Activated gamma-delta T cell treated with anti-CD3 and anti-CD28 coated beads, Interleukin-2, amount 50 U/mL, for 16 hours (primary cell): ENCODE results near the gene HAND1.
A peak's percentile ranks its signal among the peaks of the same experiment; 100 is the strongest.

ENCODE experiments used
- DNase-seq: peaks from one replicate; pipeline ENCODE4 v3.0.0-alpha.2; 2020; ENCODE audit warnings: low read depth

HAND1 gene

DNA sequence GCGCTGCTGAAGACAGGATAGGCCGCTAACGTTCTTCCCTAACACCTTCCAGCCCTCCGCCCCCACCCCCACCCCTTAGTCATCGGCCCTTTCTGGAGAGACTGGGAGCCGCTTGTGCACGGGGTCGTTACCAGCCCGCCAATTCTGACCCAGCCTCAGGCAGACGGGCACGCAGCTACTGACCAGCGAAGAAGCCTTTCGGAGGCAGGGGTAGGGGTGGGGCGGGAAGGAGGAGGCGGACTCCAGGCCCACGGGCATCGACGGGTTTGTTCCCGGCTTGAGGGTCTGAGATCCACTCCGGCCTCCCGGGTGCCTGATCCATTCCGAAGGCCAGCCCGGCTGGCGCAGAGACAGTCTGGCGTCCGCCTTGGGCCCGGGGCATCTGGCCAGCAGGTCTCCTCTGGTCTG lies 729 bp upstream of the HAND1 start:
- no peak for DNase-seq

DNA sequence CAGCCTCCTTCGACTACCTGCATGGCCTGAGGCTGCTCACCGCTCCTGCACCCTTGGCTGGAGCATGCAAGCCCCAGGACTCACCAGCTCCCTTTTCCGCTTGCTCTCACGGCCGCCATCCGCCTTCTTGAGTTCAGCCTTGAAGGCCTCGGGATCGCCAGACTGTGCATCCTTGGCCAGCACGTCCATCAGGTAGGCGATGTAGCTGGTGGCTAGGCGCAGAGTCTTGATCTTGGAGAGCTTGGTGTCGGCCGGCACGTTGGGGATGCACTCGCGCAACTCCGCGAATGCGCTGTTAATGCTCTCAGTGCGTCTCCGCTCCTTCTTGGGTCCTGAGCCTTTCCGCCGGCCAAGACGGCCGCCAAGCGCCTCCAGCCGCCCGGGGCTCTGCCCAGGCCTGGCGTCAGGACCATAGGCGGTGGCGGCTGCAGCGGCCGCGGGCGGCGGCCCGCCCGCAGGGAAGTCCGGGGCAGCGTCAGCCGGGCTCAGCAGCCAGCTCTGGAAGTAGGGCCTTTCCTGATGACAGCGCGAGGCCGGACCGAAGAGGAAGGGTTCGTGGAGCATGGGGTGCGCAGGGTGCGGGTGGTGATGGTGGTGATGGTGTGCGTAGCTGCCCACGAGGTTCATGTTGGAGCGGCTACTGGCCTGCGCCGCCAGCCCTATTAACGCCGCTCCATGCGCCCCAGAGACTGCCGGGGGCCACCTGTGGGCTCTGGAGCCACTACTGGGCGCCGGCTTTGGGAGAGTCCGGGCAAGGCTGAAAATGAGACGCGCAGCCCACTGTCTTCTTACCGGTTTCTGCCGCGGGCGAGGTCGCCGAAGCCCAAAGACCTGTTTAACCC lies 424 bp downstream of the HAND1 start:
- DNase-seq, result no peak

DNA sequence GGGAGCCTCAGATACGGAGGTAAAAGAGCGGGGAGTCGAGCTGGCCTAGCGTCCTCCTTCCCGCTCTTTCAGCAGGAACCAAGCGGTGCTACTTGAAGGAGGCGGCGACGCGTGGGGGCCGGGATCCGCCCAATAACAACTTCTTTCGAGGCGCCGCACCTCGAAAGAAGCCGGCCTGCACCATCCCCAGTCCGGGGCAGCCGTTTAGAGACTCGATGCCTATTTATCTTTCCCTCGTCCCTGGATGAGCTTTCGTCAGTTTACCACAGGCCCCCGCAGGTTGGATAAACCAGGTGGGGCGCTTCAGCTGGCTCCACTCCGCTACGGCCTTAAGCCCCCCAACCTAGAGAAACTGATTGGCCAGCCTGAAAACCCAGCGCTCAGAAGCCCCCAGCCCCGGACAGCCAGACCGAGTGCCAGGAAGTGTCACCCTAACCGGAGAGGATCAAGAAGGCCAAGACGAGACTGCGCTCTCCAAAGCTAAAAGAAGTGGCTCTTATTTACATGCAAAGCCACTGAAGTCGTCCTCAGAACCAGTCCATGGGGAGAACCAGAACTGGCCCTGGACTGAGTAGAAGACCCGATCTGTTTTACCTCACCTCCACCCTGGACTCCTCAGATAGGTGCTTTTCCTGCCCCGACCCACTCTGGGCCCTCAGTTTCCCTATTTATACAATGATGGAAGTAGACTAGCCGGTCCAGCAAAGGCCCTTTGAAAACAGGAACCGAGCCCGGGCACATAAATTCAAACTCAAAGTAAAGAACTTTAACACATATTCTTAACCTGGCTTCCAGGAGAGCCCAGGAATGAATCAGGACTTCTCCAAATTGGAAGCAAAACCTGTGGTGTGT lies 1.4 kb downstream of the HAND1 start:
- no peak for DNase-seq

DNA sequence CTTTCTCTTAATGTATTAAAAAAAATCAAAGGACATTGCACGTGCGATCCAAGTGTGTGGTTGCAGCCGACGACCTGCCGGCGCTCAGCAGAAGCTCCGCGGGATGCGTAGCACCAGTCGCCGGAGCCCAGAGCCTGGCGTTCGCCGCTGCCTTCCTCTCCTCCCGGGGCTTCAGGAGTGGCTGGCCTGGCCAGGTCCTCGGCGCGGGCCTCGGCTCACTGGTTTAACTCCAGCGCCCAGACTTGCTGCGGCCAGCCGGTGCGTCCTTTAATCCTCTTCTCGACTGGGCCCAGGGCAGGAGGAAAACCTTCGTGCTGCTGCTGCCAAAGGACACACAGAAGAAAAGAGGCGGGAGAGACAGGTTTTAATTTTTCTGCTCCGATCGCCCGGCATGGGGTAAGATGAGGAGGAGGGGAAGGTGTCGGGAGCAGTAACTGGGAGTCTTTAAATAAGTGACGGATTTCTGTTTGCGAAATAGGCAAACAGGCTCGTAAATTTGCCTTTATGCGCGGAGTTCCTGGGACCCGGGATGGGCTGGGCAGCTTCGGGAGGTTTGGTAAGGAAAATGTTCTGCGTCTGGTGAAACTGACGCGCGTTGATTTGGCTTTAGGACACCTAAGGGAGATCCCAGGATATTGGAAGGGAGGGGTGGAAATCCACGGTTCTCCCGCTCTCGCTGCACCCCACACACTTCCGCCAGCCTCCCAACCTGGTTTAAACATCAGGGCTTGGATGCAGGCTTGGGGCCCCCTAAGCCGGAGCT lies 2.3 kb downstream of the HAND1 start:
- no peak for DNase-seq

DNA sequence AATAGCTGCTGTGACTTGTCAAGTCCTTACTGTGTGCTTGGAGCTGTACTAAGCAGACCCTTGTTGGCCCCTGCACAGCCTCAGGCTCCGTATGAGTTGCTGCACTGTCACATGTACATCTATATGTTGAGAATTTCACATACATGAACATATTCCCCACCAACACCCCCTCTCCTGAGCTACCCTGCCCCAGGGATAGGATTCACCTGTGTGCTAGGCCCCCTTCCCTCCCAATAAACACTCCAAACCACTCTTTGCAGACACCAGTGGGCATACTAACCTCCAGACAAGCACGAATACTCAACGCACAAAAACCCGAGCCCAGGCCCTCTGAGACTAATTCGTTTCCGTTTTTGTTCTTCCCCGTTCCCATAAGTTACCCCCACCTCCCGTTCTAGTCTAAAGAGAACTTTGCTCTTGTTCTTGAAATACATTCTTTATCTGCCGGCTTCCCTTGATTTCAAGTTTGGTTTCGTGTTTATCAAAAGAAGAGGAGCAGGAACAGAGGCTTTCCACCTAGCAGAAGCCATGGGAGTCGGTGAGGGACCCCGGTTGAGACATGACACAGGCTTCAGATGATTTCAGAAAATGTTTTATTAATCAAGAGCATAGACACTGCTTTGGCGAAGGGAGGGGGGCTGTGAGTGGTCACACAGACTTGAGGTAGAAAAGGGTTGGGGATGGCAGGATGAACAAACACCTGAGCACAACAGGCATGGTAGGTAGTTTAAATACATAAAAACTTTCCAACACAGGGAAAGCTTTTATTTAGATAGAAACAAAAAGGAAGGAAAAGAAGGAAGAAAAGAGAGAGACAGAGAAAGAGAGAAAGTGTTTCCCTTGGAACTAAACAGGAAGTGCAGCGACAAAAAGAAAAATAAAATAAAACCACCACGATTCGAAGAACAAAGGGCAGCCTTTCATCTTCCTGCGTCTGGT lies 3.4 kb downstream of the HAND1 start:
- no peak for DNase-seq

DNA sequence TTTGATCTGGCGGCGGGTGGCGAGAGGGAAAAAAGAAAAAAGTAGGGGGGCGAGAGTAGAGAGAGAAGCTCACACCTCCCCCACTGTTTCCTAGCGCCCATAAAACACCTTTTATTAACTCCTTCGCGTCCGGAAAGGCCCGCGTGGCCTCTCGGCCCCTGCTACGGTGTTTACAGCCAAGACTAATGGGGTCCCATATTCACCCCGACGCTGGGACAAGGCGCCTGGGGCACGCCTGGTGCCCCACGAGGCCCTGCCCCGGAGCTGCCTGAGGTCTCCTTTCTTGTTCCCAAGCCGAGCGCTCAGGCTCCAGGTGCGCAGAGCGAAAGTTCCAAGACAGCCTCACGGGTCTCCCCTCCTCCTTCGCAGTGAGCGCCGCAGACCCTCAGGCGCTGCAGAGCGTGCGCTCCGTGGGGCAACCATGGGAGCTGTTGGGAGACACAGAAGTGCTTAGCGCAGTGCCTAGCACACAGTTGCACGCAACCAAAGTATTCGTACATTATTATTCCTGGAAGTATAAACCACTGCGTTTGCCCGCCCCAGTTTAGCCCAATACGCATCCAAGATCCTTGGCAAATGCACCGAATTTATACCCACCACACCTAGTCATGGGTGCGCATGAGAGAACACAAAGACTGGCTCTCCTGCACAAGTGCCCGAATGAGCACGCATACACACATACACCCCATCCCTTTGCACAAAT lies 4.3 kb downstream of the HAND1 start:
- DNase-seq, result no peak

DNA sequence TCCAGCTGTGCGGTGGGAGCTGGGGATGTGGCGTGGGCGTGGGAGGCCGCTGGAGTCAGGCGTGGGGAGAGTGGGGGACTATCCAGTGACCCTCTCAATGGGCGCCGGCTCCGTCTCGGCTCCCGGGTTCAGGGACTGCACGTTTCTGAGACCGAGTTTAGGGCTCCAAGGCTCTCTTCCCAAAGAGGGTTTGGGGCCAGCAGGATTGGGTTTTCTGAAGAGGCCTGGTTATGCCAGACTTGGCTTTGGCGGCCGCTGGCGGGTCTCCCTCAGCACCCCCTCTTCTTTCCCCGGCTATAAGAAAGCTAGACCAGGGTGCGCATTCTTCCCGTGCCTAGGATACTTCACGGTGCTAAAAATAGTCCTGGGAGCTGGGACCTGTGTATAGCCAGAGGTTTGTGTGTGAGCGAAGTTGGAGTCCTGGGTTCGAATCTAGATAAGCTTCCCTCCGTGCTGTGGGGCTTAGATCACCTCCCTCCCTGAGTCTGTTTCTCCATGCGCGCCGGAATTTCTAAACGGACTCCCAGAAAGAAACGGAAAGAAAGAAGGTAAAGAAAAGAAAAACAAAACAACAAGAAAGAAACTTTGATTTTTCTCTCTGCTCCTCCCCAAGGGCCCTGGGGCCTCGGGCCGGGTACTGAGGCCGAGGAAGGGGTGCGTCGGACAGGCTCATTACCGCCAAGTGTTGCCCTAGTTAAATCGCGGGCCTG lies 5.0 kb downstream of the HAND1 start:
- DNase-seq, result no peak

DNA sequence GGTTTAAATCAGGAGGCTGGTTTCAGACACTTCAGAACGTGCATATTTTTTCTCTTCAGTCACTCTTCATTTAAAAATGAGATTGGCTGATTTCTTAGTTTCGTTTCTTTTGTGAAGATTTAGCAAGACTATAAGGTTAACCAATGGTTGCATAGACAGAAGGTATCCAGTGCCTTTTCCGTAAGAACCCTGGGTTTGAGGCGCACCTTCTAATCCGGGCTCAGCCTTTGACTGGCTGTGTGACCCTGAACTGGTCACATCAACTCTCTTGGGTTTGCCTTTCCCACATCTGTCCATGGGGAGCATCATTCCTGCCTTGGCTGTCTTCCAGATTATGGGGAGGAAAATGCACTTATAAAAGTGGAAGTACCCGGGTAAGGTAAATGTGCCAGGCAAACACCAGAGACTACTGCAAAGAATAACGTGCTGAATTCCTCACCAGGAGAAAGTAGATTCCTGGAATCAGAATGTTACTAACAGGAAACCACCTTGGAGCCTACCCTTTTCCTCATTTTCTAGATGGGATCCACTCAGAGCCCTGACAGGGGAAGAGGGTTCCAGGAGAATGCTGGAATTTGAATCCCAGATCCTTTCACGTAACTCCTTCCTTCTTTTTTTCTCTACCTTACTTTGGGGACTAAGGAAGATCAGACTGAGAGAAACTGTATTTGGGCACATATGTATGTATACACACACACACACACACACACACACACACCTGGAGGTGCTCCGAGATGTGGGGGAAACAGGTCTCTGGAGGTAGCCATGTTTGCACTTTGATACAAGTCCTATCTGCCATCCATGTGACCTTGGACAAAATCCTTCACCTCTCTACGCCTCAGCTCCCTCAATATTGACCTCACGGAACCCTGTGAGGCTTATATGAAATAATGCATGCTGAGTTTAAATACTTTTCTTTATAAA lies 6.8 kb downstream of the HAND1 start:
- no peak for DNase-seq

DNA sequence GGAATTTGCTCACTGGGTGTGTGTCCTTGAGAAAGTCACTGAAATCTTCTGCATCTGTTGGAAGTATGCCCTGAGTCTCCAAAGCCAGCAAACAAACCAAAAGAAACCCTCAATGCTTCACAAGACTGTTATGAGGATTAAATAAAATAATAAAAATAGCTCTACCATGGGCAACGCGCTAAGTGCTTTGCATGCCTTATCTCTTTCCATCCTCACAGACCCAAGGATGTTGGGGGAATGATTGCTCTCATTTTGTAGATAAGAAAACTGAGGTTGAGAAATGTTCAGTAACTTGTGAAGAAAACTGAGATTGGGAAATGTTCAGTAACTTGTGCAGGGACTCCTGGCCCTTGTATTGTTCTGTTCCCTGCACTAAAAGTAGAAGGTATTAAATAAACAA lies 7.9 kb downstream of the HAND1 start:
- no peak for DNase-seq

DNA sequence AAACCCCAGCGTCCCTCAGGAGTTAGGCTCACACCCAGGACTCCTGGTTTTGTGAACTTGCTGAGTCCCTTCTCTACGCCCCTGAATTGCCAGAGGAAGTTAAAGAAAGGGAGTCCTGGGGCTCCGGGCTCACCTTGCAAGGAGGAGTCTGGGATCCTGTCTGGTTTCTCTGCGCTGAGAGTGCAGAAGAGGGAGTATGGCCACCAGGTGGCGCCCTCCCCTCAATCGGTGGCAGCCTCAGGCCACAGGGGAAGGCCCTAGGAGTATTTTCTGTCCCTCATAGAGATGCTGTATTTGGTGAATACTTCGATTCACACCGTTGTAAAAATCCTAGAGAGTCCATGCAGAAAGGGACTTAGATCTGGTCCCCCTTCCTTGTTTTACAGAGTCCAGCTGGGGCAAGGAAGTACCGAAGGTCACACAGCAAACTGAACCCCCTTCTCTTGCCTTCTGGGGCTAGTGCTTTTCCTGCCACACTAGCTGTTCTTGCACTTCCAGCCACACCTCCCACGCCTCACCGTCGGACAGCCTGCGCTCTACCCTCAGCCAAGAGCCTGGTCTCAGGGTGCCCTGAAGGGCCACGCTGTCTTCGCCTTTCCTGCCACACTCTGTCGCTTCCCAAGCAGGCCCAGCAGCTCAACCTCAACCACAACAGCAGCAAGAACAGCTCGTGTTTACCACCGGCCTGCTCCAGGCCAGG lies 10.2 kb downstream of the HAND1 start:
- peak; percentile 70 for DNase-seq

DNA sequence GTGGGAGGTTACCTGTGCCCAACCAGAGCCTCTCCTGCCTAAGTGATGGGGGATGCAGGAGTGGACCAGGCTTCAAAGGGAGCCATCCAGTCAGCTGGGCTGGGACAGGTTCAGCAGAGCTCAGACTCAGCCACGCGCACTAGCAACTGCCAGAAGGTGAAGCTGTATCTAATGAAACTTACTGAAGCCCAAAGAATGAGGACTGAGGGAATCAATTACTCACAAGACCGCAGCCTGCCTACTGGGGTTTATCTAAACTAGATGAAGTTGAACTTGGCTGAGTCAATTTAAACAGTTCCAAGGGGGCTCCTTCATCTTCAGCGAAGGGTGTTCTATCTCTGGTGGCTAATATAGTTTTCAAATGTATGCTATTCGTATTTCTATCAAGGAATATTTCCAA lies 11.4 kb downstream of the HAND1 start:
- DNase-seq, result no peak

DNA sequence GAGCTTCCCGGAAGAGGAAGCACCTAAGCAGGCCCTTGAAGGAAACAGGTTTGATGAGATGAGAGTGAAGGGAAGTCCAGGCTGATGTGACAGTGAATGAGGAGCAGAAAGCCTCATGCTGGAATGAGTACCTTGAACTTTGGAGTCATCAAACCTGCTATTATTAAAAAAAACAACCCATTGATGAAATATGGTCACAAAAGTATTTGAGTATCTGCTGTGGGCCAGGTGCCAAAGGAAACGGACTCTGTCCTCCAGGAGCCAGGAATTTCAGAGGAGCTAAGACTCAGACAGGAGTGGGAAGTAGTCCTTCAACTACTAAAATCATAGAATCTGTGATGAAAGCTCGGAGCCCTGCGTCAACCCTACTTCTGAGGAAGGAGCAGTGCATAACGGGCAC lies 11.9 kb downstream of the HAND1 start:
- no peak for DNase-seq

DNA sequence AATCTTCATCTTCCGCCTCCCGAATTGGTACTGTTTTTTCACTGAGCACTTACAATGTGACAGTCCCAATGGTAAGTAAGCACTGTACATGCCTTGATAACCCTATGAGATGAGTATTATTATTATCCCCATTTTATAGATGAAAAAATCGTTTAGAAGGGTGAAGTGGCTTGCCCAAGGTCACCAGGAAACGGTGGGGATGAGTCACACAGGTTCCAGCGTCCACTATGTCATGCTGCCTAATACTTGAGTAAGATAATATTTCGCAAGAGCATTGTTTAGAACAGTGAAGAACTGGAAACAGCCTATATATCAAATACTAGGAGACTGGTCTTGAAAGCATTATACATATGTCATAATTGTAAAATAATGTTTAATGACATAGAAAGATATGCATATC lies 12.9 kb downstream of the HAND1 start:
- DNase-seq, result no peak

DNA sequence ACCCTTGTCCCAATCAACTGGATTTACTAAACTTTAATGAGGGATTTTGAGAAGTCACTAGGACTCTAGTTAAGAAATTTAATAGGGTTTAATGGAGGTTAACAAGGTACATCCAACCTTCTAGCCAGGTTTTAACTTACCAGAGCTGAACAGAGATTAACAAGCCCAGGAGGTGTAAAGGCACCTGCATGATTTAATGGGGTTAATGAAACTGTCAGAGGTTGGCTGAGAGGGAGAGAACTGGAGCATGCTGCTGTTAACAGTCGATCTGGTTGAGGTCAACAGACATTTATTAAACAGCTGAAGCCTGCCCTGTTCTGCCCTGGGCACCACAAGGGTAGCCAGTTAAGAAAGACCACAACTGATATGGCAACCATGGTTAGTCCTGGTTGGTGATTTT lies 13.6 kb downstream of the HAND1 start:
- DNase-seq, result no peak

DNA sequence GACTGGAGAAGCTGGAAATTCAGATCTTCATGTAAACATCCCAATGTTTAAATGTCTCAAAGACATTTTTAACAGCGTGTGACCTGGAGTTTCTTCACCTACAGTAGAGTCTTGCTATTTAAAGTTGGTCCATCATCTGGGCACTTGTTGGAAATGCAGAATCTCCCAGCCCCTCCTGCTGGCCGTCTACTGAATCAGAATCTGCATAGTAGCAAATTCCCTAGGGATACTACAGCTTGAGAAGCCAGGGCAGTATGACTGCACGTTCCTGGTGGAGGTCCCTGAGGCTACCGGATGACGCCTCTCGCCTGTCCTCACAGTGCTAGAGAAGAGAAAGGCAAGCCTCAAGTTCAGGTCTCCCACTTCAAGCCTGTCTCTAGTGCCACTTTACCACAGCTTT lies 16.5 kb downstream of the HAND1 start:
- DNase-seq, result no peak

DNA sequence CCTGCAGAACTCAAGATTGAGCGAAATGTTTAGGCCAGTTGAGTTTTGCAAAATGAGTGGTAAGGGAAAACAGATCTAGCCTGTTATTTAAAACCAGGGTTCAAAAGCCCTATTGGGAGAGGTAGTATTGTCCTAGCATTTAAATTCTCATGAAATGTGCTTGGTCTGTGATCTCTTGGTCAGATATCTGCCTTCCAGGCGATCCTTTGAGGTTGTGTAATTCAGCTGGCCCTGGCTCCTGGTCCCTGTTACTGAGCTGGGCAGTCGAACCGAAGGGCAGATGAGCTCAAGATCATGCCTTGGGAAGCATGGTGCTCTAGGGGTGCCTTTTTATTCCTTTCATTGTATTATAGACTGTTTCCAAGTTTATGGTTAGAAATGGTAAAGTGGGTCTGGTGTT lies 17.9 kb downstream of the HAND1 start:
- DNase-seq, result no peak

DNA sequence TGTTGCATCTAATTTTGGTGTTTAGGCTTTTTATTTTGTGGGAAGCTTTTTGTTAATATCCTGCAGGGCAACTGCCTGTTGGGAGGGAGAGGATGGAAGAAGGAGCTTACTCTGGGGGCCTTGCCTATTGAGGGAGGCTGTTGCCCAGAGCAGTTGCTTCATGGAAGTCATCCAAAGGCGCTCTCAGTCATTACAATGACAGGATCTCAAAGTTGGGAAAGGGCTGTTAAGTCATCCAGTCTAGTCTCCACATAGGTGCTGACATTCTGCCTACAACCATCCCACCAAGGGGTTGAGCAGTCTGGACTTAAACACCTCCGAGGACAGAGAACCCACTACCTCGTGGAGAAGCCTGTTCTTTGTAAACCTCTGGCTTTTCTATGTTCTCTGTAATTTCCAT lies 19.0 kb downstream of the HAND1 start:
- DNase-seq, result no peak

DNA sequence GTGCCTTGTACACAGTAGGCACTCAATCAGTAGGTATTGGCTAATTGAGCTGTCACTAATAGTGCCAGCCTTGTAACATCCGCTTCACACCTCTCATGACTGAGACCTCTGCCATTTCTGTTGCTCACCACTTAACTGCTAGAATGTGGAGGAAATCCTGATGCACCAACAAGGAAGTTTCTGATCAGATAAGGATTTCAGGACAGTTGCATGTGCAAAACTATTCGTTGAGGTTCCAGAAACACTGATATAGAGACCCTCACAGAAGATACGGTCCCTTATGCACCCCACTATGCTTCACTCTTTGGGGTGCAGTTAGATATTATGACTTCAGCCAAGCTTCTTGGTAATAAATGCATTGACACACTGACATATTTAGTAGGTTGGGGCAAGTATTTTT lies 21.5 kb downstream of the HAND1 start:
- no peak for DNase-seq

DNA sequence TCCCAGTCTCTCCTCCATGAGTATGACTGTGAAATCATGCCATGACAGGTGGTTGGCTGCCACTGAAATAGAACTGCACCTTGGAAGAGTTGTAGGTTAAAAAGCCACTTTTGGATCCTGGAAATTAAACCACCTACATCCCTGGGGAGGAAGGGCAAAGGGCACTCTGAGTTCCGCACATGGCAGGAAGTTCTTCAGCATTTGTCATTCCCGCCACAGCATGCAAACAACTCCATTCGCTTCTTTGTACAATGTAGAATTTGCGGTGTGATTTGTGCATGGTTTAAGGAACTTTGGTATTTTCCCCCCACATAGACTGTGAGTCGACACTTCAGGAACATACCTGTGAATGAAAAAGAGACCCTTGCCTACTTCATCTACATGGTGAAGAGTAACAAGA lies 22.4 kb downstream of the HAND1 start:
- no peak for DNase-seq
